ENCODE measurements around the gene PFDN1. TPM values are rescaled to one million over a fixed set of nuclear protein-coding genes. Genes with fewer than 3 reads are reported as not detected.

Gene PFDN1
- total and polyA plus RNA-seq, 2 experiments from 2014 or later, result 119 to 256 TPM

DNA sequence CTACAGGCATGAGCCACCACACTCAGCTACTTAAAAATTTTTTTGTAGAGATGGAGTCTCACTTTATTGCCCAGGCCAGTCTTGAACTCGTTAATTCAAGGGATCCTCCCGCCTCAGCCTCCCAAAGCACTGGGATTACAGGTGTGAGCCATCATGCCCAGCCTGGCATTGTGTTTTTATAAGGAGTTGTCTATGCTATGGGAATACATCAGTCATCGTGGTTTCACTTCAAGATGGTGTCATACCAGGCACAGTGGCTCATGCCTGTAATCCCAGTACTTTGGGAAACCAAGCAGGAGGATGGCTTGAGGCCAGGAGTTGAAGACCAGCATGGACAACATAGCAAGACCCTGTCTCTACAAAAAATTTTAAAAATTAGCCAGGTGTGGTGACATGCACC lies 78.2 kb downstream of the PFDN1 start:
- Mint-ChIP-seq H3K27me3 (ENCODE audit: insufficient read depth, low read depth, poor library complexity) (peaks cover 2% of the 10 kb centered on the region), H3K9me3 (no peaks in the 10 kb centered on the region), H3K36me3 (ENCODE audit: low read depth) (no peaks in the 10 kb centered on the region), H3K4me3 (no peak overlapping the region), H3K27ac (no peak overlapping the region), H3K4me1 (peaks cover 4% of the 10 kb centered on the region; the same call in 1 of the 3 replicates)
- H4K20me1 ChIP-seq (replicated peaks; ENCODE audit: insufficient read depth), result no peaks in the 10 kb centered on the region; the same call in 1 of the 2 replicates
- no peak overlapping the region for H3K27ac ChIP-seq (ENCODE audit: low read depth)
- no peaks in the 10 kb centered on the region for H3F3A ChIP-seq (replicated peaks; ENCODE audit: low read depth)
- H3K4me2 ChIP-seq, result no peak overlapping the region
- H2AFZ ChIP-seq, result no peak overlapping the region
- no peaks in the 10 kb centered on the region for H3K36me3 ChIP-seq (ENCODE audit: insufficient read depth)
- H3K27me3 ChIP-seq (ENCODE audit: insufficient read depth), result no peaks in the 10 kb centered on the region
- ATAC-seq, result no peak
- H3K4me1 ChIP-seq (ENCODE audit: insufficient read depth), result no peaks in the 10 kb centered on the region
- no peaks in the 10 kb centered on the region for H3K79me2 ChIP-seq (replicated peaks; ENCODE audit: insufficient read depth)
- no peaks in the 10 kb centered on the region for H3K9me2 ChIP-seq (ENCODE audit: insufficient read depth)
- no peak for DNase-seq (ENCODE audit: low spot score)
- no peak overlapping the region for H3K4me3 ChIP-seq
- no peak for TF ChIP-seq ZNF114 (CRISPR knock-in tag; IDR thresholded peaks at IDR 0.05)
- no peak for TF ChIP-seq ZNF331 (CRISPR knock-in tag; IDR thresholded peaks at IDR 0.05; ENCODE audit: low read depth)
- TF ChIP-seq, protein P1, sequence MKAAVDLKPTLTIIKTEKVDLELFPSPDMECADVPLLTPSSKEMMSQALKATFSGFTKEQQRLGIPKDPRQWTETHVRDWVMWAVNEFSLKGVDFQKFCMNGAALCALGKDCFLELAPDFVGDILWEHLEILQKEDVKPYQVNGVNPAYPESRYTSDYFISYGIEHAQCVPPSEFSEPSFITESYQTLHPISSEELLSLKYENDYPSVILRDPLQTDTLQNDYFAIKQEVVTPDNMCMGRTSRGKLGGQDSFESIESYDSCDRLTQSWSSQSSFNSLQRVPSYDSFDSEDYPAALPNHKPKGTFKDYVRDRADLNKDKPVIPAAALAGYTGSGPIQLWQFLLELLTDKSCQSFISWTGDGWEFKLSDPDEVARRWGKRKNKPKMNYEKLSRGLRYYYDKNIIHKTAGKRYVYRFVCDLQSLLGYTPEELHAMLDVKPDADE (IDR thresholded peaks at IDR 0.05), result no peak
- no peak for TF ChIP-seq POLR2AphosphoS5 (IDR thresholded peaks at IDR 0.05; ENCODE audit: low read depth)
- TF ChIP-seq EZH2phosphoT487 (IDR thresholded peaks at IDR 0.05; ENCODE audit: unreplicated experiment), result no peak

DNA sequence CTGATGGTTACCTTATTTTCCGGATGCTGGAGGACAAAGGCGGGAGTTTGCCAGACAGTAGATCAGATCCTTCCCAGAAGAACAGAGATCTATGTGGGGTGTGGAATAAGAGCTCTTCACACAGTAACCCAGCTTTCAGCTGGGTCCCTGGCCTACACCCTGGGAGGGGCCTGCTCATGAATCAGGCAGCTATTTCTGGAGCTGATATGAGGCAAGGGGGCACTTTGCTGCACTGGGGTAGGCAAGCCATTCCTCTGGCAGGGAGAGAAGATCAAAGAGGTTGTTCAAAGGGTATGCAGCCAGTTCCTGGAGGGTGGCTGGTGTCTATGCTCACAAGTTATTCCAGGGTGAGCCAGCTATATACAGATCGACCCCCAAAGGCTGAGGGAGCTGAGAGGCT lies 79.3 kb downstream of the PFDN1 start:
- TF ChIP-seq, protein P1 (IDR thresholded peaks at IDR 0.05), result no peak
- TF ChIP-seq EZH2 (IDR thresholded peaks at IDR 0.05; ENCODE audit: low read depth, unreplicated experiment) (no peak), POLR2AphosphoS5 (IDR thresholded peaks at IDR 0.05; ENCODE audit: low read depth) (no peak), EZH2phosphoT487 (IDR thresholded peaks at IDR 0.05; ENCODE audit: unreplicated experiment) (no peak), ZNF331 (CRISPR knock-in tag; IDR thresholded peaks at IDR 0.05; ENCODE audit: low read depth) (no peak)
- TF ChIP-seq, protein P2, sequence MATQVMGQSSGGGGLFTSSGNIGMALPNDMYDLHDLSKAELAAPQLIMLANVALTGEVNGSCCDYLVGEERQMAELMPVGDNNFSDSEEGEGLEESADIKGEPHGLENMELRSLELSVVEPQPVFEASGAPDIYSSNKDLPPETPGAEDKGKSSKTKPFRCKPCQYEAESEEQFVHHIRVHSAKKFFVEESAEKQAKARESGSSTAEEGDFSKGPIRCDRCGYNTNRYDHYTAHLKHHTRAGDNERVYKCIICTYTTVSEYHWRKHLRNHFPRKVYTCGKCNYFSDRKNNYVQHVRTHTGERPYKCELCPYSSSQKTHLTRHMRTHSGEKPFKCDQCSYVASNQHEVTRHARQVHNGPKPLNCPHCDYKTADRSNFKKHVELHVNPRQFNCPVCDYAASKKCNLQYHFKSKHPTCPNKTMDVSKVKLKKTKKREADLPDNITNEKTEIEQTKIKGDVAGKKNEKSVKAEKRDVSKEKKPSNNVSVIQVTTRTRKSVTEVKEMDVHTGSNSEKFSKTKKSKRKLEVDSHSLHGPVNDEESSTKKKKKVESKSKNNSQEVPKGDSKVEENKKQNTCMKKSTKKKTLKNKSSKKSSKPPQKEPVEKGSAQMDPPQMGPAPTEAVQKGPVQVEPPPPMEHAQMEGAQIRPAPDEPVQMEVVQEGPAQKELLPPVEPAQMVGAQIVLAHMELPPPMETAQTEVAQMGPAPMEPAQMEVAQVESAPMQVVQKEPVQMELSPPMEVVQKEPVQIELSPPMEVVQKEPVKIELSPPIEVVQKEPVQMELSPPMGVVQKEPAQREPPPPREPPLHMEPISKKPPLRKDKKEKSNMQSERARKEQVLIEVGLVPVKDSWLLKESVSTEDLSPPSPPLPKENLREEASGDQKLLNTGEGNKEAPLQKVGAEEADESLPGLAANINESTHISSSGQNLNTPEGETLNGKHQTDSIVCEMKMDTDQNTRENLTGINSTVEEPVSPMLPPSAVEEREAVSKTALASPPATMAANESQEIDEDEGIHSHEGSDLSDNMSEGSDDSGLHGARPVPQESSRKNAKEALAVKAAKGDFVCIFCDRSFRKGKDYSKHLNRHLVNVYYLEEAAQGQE (IDR thresholded peaks at IDR 0.05; ENCODE audit: unreplicated experiment), result no peak
- no peaks in the 10 kb centered on the region for H3F3A ChIP-seq (replicated peaks; ENCODE audit: low read depth)
- no peak overlapping the region for H3K4me2 ChIP-seq
- Mint-ChIP-seq H3K27me3 (ENCODE audit: insufficient read depth, low read depth, poor library complexity) (peaks cover 2% of the 10 kb centered on the region), H3K4me1 (peaks cover 7% of the 10 kb centered on the region; the same call in 2 of the 3 replicates), H3K27ac (no peak overlapping the region), H3K4me3 (no peak overlapping the region), H3K9me3 (no peaks in the 10 kb centered on the region), H3K36me3 (ENCODE audit: low read depth) (no peaks in the 10 kb centered on the region)
- H3K4me1 ChIP-seq (ENCODE audit: insufficient read depth), result no peaks in the 10 kb centered on the region
- H4K20me1 ChIP-seq (replicated peaks; ENCODE audit: insufficient read depth), result no peaks in the 10 kb centered on the region; the same call in 1 of the 2 replicates
- no peaks in the 10 kb centered on the region for H3K36me3 ChIP-seq (ENCODE audit: insufficient read depth)
- no peak overlapping the region for H3K4me3 ChIP-seq
- no peak overlapping the region for H3K27ac ChIP-seq (ENCODE audit: low read depth)
- DNase-seq (ENCODE audit: low spot score), result no peak
- H2AFZ ChIP-seq, result no peak overlapping the region
- H3K79me2 ChIP-seq (replicated peaks; ENCODE audit: insufficient read depth), result no peaks in the 10 kb centered on the region
- no peaks in the 10 kb centered on the region for H3K27me3 ChIP-seq (ENCODE audit: insufficient read depth)
- H3K9me2 ChIP-seq (ENCODE audit: insufficient read depth), result no peaks in the 10 kb centered on the region
- no peak for ATAC-seq

Data from GM23338 (cell line).